GM18858 (cell line): Measurements from ENCODE around the gene PLEKHA5.
"Not testable (repeated sequence)": the region's sequence is repeated elsewhere in the genome, so short reads cannot be mapped to it uniquely, and the experiment has no call there.

Experiments
- ATAC-seq: cut with Tn5 transposase; IDR thresholded peaks from one replicate; pipeline ENCODE4 v1.9.1; 2021; ENCODE audit not compliant: unreplicated experiment

Gene PLEKHA5

GRCh38 chr12:19129486-19130223 lies at the start of gene PLEKHA5:
TSS of gene PLEKHA5 (plus strand) at chr12:19129733. CDS start at chr12:19129800, 67 bp downstream.
- ATAC-seq = no peak

GRCh38 chr12:19080918-19081317 lies 48.6 kb upstream of the PLEKHA5 start:
- no peak for ATAC-seq

- ATAC-seq = no peak
Measured at GRCh38 chr12:19082365-19082911, 47.1 kb upstream of the PLEKHA5 start.

- ATAC-seq = no peak
Measured at GRCh38 chr12:19084547-19084946, 45.0 kb upstream of the PLEKHA5 start.

- no peak for ATAC-seq
Measured at GRCh38 chr12:19085090-19085489, 44.4 kb upstream of the PLEKHA5 start.

GRCh38 chr12:19088606-19089005 lies 40.9 kb upstream of the PLEKHA5 start:
- no peak for ATAC-seq

GRCh38 chr12:19092482-19092881 lies 37.1 kb upstream of the PLEKHA5 start:
- ATAC-seq = not testable (repeated sequence)

- ATAC-seq = no peak
Measured at GRCh38 chr12:19093218-19093617, 36.3 kb upstream of the PLEKHA5 start.

- no peak for ATAC-seq
Measured at GRCh38 chr12:19095331-19095730, 34.2 kb upstream of the PLEKHA5 start.

- ATAC-seq = no peak
Measured at GRCh38 chr12:19095756-19096480, 33.6 kb upstream of the PLEKHA5 start.

- ATAC-seq = no peak
Measured at GRCh38 chr12:19105463-19105862, 24.1 kb upstream of the PLEKHA5 start.

- no peak for ATAC-seq
Measured at GRCh38 chr12:19107750-19108149, 21.8 kb upstream of the PLEKHA5 start.

GRCh38 chr12:19110221-19110940 lies 19.2 kb upstream of the PLEKHA5 start:
- no peak for ATAC-seq

- ATAC-seq = no peak
Measured at GRCh38 chr12:19113464-19113863, 16.1 kb upstream of the PLEKHA5 start.

GRCh38 chr12:19115285-19115684 lies 14.2 kb upstream of the PLEKHA5 start:
- no peak for ATAC-seq

GRCh38 chr12:19119440-19119839 lies 10.1 kb upstream of the PLEKHA5 start:
- no peak for ATAC-seq

GRCh38 chr12:19120795-19121194 lies 8.7 kb upstream of the PLEKHA5 start:
- no peak for ATAC-seq

GRCh38 chr12:19121449-19122018 lies 8.0 kb upstream of the PLEKHA5 start:
- ATAC-seq = no peak

- no peak for ATAC-seq
Measured at GRCh38 chr12:19125325-19125724, 4.2 kb upstream of the PLEKHA5 start.

- no peak for ATAC-seq
Measured at GRCh38 chr12:19127270-19127669, 2.3 kb upstream of the PLEKHA5 start.

- ATAC-seq = no peak
Measured at GRCh38 chr12:19128485-19128884, 1.0 kb upstream of the PLEKHA5 start.
